Thoracic aorta (tissue), 2 donors: ENCODE data around the gene FILIP1. TPM values are rescaled to one million over a fixed set of nuclear protein-coding genes. Genes with fewer than 3 reads are reported as not detected.

ENCODE experiments used
- ATAC-seq: fragments of 150-250 bp; one replicate; pipeline ENCODE4 v1.8.0; 2017; ENCODE audit warnings: low read depth; ENCODE audit not compliant: insufficient number of reproducible peaks, low FRiP score
- DNase-seq: peaks from one replicate; pipeline ENCODE4 v3.0.0-alpha.2; 2020; ENCODE audit warnings: low spot score
- H3K27ac ChIP-seq, 2 donors: fragments of 200-600 bp; sonication (generic); 1 replicate in 1 of 2; 2 replicates in 1 of 2; pipeline ENCODE4 v1.5.1; 2016; ENCODE audit warnings: mild to moderate bottlenecking in 2 of 2, moderate library complexity in 2 of 2
- H3K27me3 ChIP-seq: fragments of 200-600 bp; sonication (generic); replicated peaks from 2 replicates; pipeline ENCODE4 v1.6.0; 2016; ENCODE audit warnings: mild to moderate bottlenecking; ENCODE audit not compliant: insufficient read depth
- H3K36me3 ChIP-seq: fragments of 200-600 bp; sonication (generic); one replicate; pipeline ENCODE4 v1.5.1; 2016
- H3K4me1 ChIP-seq, 2 donors: fragments of 200-600 bp; sonication (generic); 1 replicate in 1 of 2; 2 replicates in 1 of 2; pipeline versions ENCODE4 v1.5.1 to v1.6.0; 2016; ENCODE audit warnings: low read depth in 2 of 2, mild to moderate bottlenecking in 1 of 2; ENCODE audit not compliant: control insufficient read depth in 1 of 2
- H3K4me3 ChIP-seq: fragments of 200-600 bp; sonication (generic); 2 replicates; pipeline ENCODE4 v1.5.1; 2016; ENCODE audit warnings: mild to moderate bottlenecking
- H3K9me3 ChIP-seq: fragments of 200-600 bp; sonication (generic); 2 replicates; pipeline ENCODE4 v1.5.1; 2016
- CTCF ChIP-seq: fragments of 200-600 bp; sonication (generic); IDR thresholded peaks from one replicate; pipeline ENCODE4 v1.5.1; 2019; ENCODE audit warnings: antibody characterized with exemption
- total RNA-seq, 2 donors: library from RNA; depleted of rRNA; stranded (reverse); fragments of >200 nt; gene quantifications; one replicate each; pipeline versions ENCODE4 v1.1.0 to v1.2.3, GENCODE V29; 2016

The FILIP1 gene
- total RNA-seq, 2 donors from 2014 or later = 23.4 to 43.8 TPM

- Histone ChIP-seq H3K9me3 (no peaks in the 10 kb centered on the region), H3K27me3 (no peaks in the 10 kb centered on the region), H3K4me3 (no peak overlapping the region), H3K4me1 (no peaks in the 10 kb centered on the region), H3K27ac (no peak overlapping the region), H3K36me3 (no peaks in the 10 kb centered on the region)
- ATAC-seq (no peak), DNase-seq (no peak)
- no peak for TF ChIP-seq CTCF
These were observed 23.2 kb upstream of the FILIP1 start for GRCh38 chr6:75516757-75517156.

GRCh38 chr6:75512591-75512990 is 19.0 kb upstream of the FILIP1 start:
- ATAC-seq = no peak
- no peak overlapping the region for H3K4me3 ChIP-seq
- TF ChIP-seq CTCF = no peak
- DNase-seq = no peak
- no peaks in the 10 kb centered on the region for H3K9me3 ChIP-seq
- H3K4me1 ChIP-seq = no peaks in the 10 kb centered on the region
- H3K27ac ChIP-seq = no peak overlapping the region
- no peaks in the 10 kb centered on the region for H3K27me3 ChIP-seq
- H3K36me3 ChIP-seq = no peaks in the 10 kb centered on the region

GRCh38 chr6:75505424-75505823 is 11.8 kb upstream of the FILIP1 start:
- no peak for ATAC-seq
- no peaks in the 10 kb centered on the region for H3K9me3 ChIP-seq
- peaks cover 10 to 14% of the 10 kb centered on the region in 2 donors for H3K4me1 ChIP-seq
- no peaks in the 10 kb centered on the region for H3K27me3 ChIP-seq
- H3K36me3 ChIP-seq = no peaks in the 10 kb centered on the region
- no peak overlapping the region for H3K4me3 ChIP-seq
- no peak for DNase-seq
- no peak overlapping the region for H3K27ac ChIP-seq
- TF ChIP-seq CTCF = no peak

- Histone ChIP-seq H3K36me3 (no peaks in the 10 kb centered on the region), H3K27ac (no peak overlapping the region), H3K4me3 (no peak overlapping the region), H3K27me3 (no peaks in the 10 kb centered on the region), H3K4me1 (peaks cover 10 to 15% of the 10 kb centered on the region in 2 donors), H3K9me3 (no peaks in the 10 kb centered on the region)
- TF ChIP-seq CTCF = peak; percentile 33
- DNase-seq (no peak), ATAC-seq (no peak)
These were observed 11.0 kb upstream of the FILIP1 start for GRCh38 chr6:75504465-75505222.

- ATAC-seq = no peak
- Histone ChIP-seq H3K4me3 (peak overlapping the region; percentile 38), H3K4me1 (peaks cover 10 to 22% of the 10 kb centered on the region in 2 donors), H3K36me3 (no peaks in the 10 kb centered on the region), H3K9me3 (no peaks in the 10 kb centered on the region), H3K27me3 (no peaks in the 10 kb centered on the region), H3K27ac (no peak overlapping the region)
- no peak for TF ChIP-seq CTCF
- no peak for DNase-seq
These were observed 9.7 kb upstream of the FILIP1 start for GRCh38 chr6:75503291-75503690.
